WERI-Rb-1 (cell line): ENCODE results near the gene FHOD3.

Experiments
- DNase-seq: peaks from one replicate; pipeline ENCODE4 v3.0.0-alpha.2; 2020
- H3K27ac ChIP-seq: fragments of 250-450 bp; sonication (Bioruptor Pico); 2 replicates; pipeline ENCODE4 v1.5.1; 2020; ENCODE audit warnings: mild to moderate bottlenecking, moderate library complexity
- H3K27me3 ChIP-seq: fragments of 250-450 bp; sonication (Bioruptor Pico); 2 replicates; pipeline ENCODE4 v1.5.1; 2021; ENCODE audit warnings: mild to moderate bottlenecking, low read depth, moderate library complexity; ENCODE audit not compliant: insufficient read depth, severe bottlenecking
- H3K36me3 ChIP-seq: fragments of 250-450 bp; sonication (Bioruptor Pico); 2 replicates; pipeline ENCODE4 v1.5.1; 2020; ENCODE audit warnings: mild to moderate bottlenecking, moderate library complexity
- H3K4me3 ChIP-seq: 2 replicates; pipeline ENCODE4 v1.5.1; 2011; ENCODE audit warnings: low read depth, mild to moderate bottlenecking, control low read depth, low read length
- H3K9me3 ChIP-seq: fragments of 250-450 bp; sonication (Bioruptor Pico); 2 replicates; pipeline ENCODE4 v1.5.1; 2021; ENCODE audit warnings: mild to moderate bottlenecking, moderate library complexity; ENCODE audit not compliant: severe bottlenecking
- TF ChIP-seq, protein P1 (sequence below): IDR thresholded peaks from 2 replicates; pipeline ENCODE4 v1.5.1; 2011; ENCODE audit warnings: low read depth, mild to moderate bottlenecking, control low read depth, inconsistent platforms, low read length

FHOD3 gene

DNA sequence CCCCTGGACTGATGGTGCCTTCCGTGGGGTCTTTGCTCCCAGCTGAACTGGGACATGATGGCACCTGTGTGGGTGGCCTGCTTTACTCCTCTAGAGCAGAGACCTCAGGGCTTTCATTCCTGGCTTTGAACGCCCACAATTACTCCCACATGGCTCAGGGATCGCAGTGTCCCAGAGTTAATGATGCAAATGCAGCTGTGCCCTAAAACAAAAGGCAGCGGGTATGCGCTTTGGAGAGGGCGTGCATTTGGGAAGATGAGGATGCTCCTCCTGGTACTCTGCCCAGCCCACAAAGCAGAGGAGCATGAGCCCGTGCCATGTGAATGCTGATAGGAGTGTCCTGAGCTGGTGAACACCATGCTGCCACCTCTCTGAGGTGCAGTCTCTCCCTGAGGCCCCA lies 173.4 kb downstream of the FHOD3 start:
- TF ChIP-seq, protein P1, sequence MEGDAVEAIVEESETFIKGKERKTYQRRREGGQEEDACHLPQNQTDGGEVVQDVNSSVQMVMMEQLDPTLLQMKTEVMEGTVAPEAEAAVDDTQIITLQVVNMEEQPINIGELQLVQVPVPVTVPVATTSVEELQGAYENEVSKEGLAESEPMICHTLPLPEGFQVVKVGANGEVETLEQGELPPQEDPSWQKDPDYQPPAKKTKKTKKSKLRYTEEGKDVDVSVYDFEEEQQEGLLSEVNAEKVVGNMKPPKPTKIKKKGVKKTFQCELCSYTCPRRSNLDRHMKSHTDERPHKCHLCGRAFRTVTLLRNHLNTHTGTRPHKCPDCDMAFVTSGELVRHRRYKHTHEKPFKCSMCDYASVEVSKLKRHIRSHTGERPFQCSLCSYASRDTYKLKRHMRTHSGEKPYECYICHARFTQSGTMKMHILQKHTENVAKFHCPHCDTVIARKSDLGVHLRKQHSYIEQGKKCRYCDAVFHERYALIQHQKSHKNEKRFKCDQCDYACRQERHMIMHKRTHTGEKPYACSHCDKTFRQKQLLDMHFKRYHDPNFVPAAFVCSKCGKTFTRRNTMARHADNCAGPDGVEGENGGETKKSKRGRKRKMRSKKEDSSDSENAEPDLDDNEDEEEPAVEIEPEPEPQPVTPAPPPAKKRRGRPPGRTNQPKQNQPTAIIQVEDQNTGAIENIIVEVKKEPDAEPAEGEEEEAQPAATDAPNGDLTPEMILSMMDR, result no peak
- H3K9me3 ChIP-seq, result no peaks in the 10 kb centered on the region
- H3K27ac ChIP-seq, result no peak overlapping the region

DNA sequence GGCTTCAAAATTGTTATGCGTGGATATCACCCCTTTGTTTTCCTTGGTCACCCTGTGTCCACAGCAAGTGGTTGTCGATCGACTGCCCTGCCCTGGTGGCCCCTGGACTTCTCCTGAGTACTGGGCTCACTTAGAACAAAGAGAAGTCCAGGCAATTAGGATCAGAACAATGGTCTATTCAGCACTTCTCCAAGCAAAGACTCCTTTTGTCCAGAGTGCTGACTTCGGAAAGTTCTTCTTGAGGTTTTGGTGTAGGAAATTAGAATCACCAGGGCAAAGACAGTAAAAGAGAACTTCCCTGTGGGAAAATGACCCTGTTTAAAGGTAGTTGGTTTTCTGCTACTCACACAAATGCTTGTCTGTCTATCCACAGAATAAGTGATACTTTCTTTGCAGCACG lies 173.9 kb downstream of the FHOD3 start:
- Histone ChIP-seq H3K36me3 (no peaks in the 10 kb centered on the region), H3K9me3 (no peaks in the 10 kb centered on the region), H3K27ac (no peak overlapping the region), H3K27me3 (no peaks in the 10 kb centered on the region), H3K4me3 (no peak overlapping the region)
- DNase-seq, result no peak
- TF ChIP-seq, protein P1, result no peak

More for the DNA sequence above, 173.4 kb downstream of the FHOD3 start:
- Histone ChIP-seq H3K27me3 (no peaks in the 10 kb centered on the region), H3K4me3 (no peak overlapping the region), H3K36me3 (no peaks in the 10 kb centered on the region)
- DNase-seq, result no peak

DNA sequence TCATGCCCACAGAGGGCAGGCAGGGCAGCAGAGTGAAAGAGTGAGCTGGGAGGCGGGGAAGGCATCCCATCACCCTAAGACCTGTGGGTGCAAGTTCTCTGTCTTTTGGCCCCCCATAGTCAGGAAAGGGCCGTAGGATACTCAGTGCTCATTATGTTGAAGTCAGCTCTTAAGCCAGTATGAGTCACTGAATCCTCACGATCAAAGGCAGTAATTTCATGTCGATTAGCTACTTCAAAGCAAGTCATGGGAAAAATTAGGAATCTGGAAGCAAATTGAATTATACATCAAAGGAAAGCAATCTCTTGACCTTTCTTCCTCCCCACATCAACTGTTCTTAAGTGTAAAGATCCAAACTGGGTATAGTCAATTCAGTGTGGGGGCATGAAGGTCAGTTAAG lies 178.9 kb downstream of the FHOD3 start:
- H3K36me3 ChIP-seq, result no peaks in the 10 kb centered on the region
- H3K4me3 ChIP-seq, result no peak overlapping the region
- no peaks in the 10 kb centered on the region for H3K27me3 ChIP-seq
- H3K9me3 ChIP-seq, result no peaks in the 10 kb centered on the region
- TF ChIP-seq, protein P1, result no peak
- H3K27ac ChIP-seq, result no peak overlapping the region
- DNase-seq, result no peak

DNA sequence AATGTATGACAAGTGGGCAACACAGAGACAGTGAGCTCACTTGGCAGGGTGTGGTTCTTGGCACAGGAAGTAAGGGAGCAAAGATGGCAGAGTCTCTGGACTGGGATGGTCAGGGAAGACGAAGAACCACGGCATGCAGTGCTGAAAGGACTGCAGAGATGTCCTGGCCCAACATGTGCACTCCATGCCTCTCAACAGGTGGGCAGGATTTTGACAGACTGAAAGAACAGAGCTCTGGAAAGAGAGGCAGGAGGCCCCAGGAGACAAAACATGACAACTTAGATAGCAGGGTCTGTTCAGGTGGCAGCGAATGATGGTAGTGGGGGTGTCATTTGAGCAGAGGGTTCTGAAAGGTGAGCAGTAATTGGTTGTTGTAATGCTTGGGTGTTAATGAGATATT lies 180.3 kb downstream of the FHOD3 start:
- Histone ChIP-seq H3K36me3 (no peaks in the 10 kb centered on the region), H3K27me3 (no peaks in the 10 kb centered on the region), H3K27ac (no peak overlapping the region), H3K9me3 (no peaks in the 10 kb centered on the region), H3K4me3 (no peak overlapping the region)
- TF ChIP-seq, protein P1, result no peak
- DNase-seq, result no peak

DNA sequence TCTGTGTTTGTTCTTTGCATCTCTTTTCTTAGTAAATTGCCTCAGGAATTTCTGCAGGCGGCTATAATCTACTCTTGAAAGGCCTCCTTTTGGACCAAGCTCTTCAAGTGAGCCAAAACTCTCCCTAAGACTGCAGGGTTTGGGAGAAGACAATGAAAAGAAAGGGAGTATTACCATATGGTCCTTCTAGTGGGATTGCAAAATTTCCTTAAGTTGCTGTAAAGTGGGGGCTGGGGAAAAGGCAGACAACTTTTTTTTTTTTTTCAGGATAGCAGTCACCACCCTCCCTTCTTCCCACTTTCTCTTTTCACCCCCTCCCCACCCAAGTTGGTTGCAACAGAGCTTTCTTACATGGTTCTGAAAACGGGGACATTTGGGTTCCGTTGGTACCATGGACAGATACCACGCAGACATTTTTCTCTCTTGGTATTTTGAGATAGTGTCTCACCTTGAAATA lies 183.7 kb downstream of the FHOD3 start:
- TF ChIP-seq, protein P1, result no peak
- no peak overlapping the region for H3K4me3 ChIP-seq
- H3K36me3 ChIP-seq, result no peaks in the 10 kb centered on the region

DNA sequence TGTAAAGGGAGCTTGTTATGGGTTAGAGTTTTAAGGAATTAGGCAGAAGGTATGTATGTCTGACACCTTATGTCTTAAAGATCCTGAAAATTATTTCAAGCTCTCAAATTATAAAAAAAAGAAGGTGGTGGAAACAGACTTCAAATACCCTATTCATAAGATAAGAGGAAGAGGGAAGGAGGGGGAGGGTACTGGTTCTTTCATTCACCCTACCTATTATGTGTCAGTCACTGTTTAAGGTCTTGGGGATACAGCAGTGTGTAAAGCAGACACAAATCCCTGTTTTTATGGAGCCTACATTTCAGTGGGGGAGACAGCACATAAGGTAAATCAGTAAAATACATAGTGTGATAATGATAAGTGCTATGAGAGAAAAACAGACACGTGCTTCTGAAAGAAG lies 184.4 kb downstream of the FHOD3 start:
- no peaks in the 10 kb centered on the region for H3K36me3 ChIP-seq
- no peak for DNase-seq
- no peaks in the 10 kb centered on the region for H3K9me3 ChIP-seq
- no peak overlapping the region for H3K4me3 ChIP-seq
- TF ChIP-seq, protein P1, result no peak
- H3K27me3 ChIP-seq, result no peaks in the 10 kb centered on the region
- no peak overlapping the region for H3K27ac ChIP-seq

More for the DNA sequence above, 183.7 kb downstream of the FHOD3 start:
- Histone ChIP-seq H3K9me3 (no peaks in the 10 kb centered on the region), H3K27me3 (no peaks in the 10 kb centered on the region), H3K27ac (no peak overlapping the region)
- DNase-seq, result no peak
